ENCODE data around the gene FMNL2. TPM values are rescaled to one million over a fixed set of nuclear protein-coding genes. Genes with fewer than 3 reads are reported as not detected.

The FMNL2 gene
- total RNA-seq, 1 experiment from 2014 or later = 22.7 TPM

GRCh38 chr2:152638056-152638455 lies 303.1 kb downstream of the FMNL2 start:
- no peak for DNase-seq
- no peaks in the 10 kb centered on the region for H3K9me3 ChIP-seq (replicated peaks)
- H3K27ac ChIP-seq = no peak overlapping the region
- no peaks in the 10 kb centered on the region for H3K36me3 ChIP-seq
- no peaks in the 10 kb centered on the region for H3K4me1 ChIP-seq
- H3K4me3 ChIP-seq = no peak overlapping the region
- no peaks in the 10 kb centered on the region for H3K27me3 ChIP-seq

DNA sequence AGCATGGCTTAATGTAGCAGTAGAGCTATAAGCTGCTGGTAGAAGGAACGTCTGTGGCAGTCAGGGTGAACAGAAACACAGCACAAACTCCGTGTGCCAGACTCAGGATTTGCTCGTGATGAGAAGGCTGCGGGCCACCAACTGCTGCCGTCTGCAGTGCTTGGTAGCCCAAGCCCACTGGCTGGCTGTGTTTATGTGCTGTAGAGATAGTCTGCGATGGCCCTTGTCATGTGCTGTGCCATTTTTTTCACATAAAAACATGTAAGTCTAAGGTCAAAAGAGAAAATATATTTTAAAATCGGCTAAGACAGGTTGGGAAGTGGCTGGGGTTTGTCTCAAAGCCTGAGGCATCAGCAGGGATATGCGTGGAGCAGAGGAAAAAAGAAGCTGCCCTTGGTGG lies 303.6 kb downstream of the FMNL2 start:
- Histone ChIP-seq H3K4me1 (no peaks in the 10 kb centered on the region), H3K9me3 (replicated peaks) (no peaks in the 10 kb centered on the region), H3K27me3 (no peaks in the 10 kb centered on the region), H3K4me3 (no peak overlapping the region), H3K27ac (no peak overlapping the region), H3K36me3 (no peaks in the 10 kb centered on the region; the same call in 1 of the 2 replicates)
- no peak for DNase-seq

- Histone ChIP-seq H3K4me3 (no peak overlapping the region), H3K9me3 (replicated peaks) (no peaks in the 10 kb centered on the region), H3K36me3 (no peaks in the 10 kb centered on the region; the same call in none of the 2 replicates), H3K27ac (no peak overlapping the region), H3K4me1 (no peaks in the 10 kb centered on the region), H3K27me3 (no peaks in the 10 kb centered on the region)
- no peak for DNase-seq
Observed at GRCh38 chr2:152644189-152644873, 309.4 kb downstream of the FMNL2 start.

GRCh38 chr2:152646264-152646663 lies 311.3 kb downstream of the FMNL2 start:
- Histone ChIP-seq H3K27ac (no peak overlapping the region), H3K27me3 (no peaks in the 10 kb centered on the region), H3K36me3 (peaks cover 6% of the 10 kb centered on the region), H3K4me3 (no peak overlapping the region), H3K9me3 (replicated peaks) (no peaks in the 10 kb centered on the region), H3K4me1 (no peaks in the 10 kb centered on the region)
- DNase-seq = no peak

- DNase-seq = no peak
- Histone ChIP-seq H3K9me3 (replicated peaks) (no peaks in the 10 kb centered on the region), H3K4me3 (no peak overlapping the region), H3K36me3 (peaks cover 7% of the 10 kb centered on the region), H3K27ac (no peak overlapping the region), H3K27me3 (no peaks in the 10 kb centered on the region), H3K4me1 (no peaks in the 10 kb centered on the region)
Observed at GRCh38 chr2:152646775-152647174, 311.8 kb downstream of the FMNL2 start.

DNA sequence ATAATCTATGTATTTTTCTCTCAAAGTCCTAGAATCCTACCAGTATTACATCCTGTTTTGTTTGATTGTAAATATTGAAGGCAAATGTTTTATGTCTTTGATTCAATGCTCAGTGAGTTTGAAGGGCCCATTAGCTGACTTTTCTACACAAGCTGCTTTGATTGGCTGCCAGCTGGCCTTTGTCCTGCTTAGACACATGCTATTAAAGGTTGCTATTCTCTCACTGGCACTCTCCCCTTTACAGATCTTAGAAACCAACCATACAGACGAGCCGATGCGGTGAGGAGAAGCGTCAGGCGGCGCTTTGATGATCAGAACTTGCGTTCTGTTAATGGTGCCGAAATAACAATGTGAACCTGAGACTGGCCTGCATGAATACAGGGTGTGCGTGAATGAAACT lies 312.6 kb downstream of the FMNL2 start:
- Histone ChIP-seq H3K4me1 (no peaks in the 10 kb centered on the region), H3K36me3 (peaks cover 13% of the 10 kb centered on the region), H3K27me3 (no peaks in the 10 kb centered on the region), H3K27ac (no peak overlapping the region), H3K9me3 (replicated peaks) (no peaks in the 10 kb centered on the region), H3K4me3 (no peak overlapping the region)
- DNase-seq = no peak

GRCh38 chr2:152648336-152648735 lies 313.4 kb downstream of the FMNL2 start:
- H3K9me3 ChIP-seq (replicated peaks) = no peaks in the 10 kb centered on the region
- no peak overlapping the region for H3K4me3 ChIP-seq
- H3K27ac ChIP-seq = no peak overlapping the region
- H3K36me3 ChIP-seq = peaks cover 21% of the 10 kb centered on the region
- H3K4me1 ChIP-seq = no peaks in the 10 kb centered on the region
- no peaks in the 10 kb centered on the region for H3K27me3 ChIP-seq
- DNase-seq = no peak

DNA sequence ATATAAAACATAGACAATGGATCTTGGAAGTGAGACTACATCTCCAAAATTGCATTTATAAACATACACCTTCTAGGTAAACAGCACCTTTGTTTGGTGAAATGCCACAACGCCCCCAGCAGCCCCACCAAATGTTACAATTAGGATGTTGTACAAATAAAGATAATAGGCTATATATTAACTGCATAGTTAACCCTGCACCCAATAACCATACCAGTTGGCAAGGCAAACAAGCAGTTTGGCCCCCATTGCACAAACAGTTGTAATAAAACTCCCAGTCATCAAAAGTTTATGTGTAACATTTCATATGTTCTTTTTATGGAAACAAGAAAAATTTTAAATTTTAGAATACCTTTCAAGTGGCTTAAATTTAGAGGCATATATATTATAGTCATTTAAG lies 315.0 kb downstream of the FMNL2 start:
- Histone ChIP-seq H3K9me3 (replicated peaks) (no peaks in the 10 kb centered on the region), H3K4me1 (no peaks in the 10 kb centered on the region), H3K4me3 (no peak overlapping the region), H3K27me3 (no peaks in the 10 kb centered on the region), H3K27ac (no peak overlapping the region), H3K36me3 (peaks cover 37% of the 10 kb centered on the region)
- no peak for DNase-seq

GRCh38 chr2:152650768-152651371 lies 315.9 kb downstream of the FMNL2 start:
- Histone ChIP-seq H3K9me3 (replicated peaks) (no peaks in the 10 kb centered on the region), H3K4me3 (no peak overlapping the region), H3K36me3 (peaks cover 46% of the 10 kb centered on the region), H3K27ac (no peak overlapping the region), H3K27me3 (no peaks in the 10 kb centered on the region), H3K4me1 (no peaks in the 10 kb centered on the region)
- no peak for DNase-seq

DNA sequence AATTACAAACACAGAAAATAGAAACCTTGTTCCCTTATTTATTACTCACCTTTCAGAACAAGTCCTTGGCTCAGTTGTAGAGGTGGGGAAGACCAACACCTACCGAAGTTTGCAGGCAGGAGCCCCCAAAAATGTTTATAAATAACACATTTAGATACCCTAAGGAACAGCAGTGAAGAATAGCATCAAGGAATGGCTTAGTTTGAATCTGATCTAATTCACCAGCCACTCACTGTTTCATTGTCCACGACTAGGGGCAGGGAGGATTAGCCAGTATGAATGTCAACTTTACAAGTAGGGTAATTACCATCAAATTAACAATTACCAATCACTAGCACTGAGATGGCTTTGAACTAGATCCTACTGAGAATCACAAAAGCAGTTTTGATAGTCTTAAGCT lies 316.9 kb downstream of the FMNL2 start:
- no peak overlapping the region for H3K4me3 ChIP-seq
- no peak for DNase-seq

GRCh38 chr2:152655880-152656279 lies 320.9 kb downstream of the FMNL2 start:
- Histone ChIP-seq H3K27ac (no peak overlapping the region), H3K4me1 (no peaks in the 10 kb centered on the region), H3K4me3 (no peak overlapping the region), H3K27me3 (no peaks in the 10 kb centered on the region), H3K9me3 (replicated peaks) (no peaks in the 10 kb centered on the region), H3K36me3 (peaks cover 86% of the 10 kb centered on the region)
- DNase-seq = no peak

More for the DNA sequence above, 316.9 kb downstream of the FMNL2 start:
- no peaks in the 10 kb centered on the region for H3K27me3 ChIP-seq
- H3K4me1 ChIP-seq = no peaks in the 10 kb centered on the region
- H3K9me3 ChIP-seq (replicated peaks) = no peaks in the 10 kb centered on the region
- H3K27ac ChIP-seq = no peak overlapping the region
- peaks cover 54% of the 10 kb centered on the region for H3K36me3 ChIP-seq

DNA sequence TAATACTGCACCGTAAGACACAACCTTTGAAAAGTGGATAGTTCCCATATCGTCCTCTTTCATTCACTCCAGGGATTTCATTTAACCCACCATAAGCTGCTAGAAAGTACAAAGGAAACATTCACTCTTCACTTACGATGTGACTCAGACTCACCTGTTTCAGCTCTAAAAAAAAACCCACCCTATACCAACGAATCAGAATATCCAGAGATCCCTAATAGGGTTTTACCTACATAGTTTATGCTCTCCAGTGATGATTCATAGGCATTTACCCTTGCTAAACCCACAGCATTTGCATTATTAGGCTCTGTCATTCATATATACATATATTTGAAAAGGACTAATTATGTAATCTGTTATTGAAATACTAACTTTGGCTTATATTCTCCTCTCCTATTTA lies 322.1 kb downstream of the FMNL2 start:
- H3K36me3 ChIP-seq = peaks cover 92% of the 10 kb centered on the region
- no peak overlapping the region for H3K27ac ChIP-seq
- H3K27me3 ChIP-seq = no peaks in the 10 kb centered on the region
- no peak overlapping the region for H3K4me3 ChIP-seq
- no peaks in the 10 kb centered on the region for H3K9me3 ChIP-seq (replicated peaks)
- DNase-seq = no peak
- H3K4me1 ChIP-seq = no peaks in the 10 kb centered on the region

DNA sequence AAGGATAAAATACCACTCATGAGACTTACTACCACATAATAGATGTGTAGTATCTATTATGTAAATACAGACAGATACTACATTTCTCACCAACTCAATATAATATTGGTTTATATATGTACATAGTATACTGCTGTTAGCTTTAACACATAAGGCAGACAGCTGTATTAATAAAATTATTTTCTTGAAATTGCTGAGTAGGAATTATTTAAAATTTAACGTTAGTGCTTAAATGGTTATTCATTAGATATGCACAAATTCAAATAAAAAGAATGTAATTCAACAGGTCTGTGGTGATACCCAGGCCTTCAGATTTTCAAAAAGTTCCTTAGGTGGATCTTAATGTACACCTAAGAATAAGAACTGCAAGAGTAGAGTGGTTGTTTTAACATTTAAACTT lies 323.2 kb downstream of the FMNL2 start:
- H3K36me3 ChIP-seq = peaks cover 93% of the 10 kb centered on the region
- no peaks in the 10 kb centered on the region for H3K27me3 ChIP-seq
- no peak overlapping the region for H3K4me3 ChIP-seq
- no peaks in the 10 kb centered on the region for H3K9me3 ChIP-seq (replicated peaks)
- no peak for DNase-seq
- H3K27ac ChIP-seq = no peak overlapping the region
- no peaks in the 10 kb centered on the region for H3K4me1 ChIP-seq

DNA sequence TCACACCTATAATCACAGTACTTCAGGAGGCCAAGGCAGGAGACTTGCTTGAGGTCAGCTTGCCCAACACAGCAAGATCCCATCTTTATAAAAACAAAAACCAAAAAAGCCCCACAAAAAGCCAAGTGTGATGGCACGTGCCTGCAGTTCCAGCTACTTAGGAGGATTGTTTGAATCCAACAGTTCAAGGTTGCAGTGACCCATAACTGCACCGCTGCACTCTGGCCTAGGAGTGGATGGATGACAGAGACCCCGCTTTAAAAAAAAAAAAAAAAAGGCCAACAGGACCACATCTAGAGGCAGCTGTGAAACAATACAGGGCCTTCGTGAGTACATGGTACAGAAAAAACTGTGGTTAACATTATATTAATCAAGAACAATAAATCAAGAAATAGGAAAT lies 326.1 kb downstream of the FMNL2 start:
- Histone ChIP-seq H3K36me3 (peaks cover 92% of the 10 kb centered on the region), H3K4me1 (no peaks in the 10 kb centered on the region), H3K27me3 (no peaks in the 10 kb centered on the region), H3K9me3 (replicated peaks) (no peaks in the 10 kb centered on the region), H3K27ac (no peak overlapping the region), H3K4me3 (no peak overlapping the region)
- DNase-seq = no peak

DNA sequence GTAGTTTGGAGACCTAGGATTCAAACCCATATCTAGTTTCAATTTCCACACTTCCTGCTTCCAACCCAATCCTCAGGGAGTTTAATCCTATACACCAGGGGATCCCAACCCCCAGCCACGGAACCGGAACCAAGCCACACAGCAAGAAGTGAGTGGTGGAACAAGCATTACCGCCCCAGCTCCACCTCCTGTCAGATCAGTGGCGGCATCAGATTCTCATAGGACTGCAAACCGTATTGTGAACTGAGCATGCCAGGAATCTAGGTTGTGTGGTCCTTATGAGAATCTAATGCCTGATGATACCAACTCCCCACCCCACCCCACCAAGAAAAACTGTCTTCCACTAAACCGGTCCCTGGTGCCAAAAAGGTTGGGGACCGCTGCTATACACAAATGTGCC lies 329.8 kb downstream of the FMNL2 start:
- H3K27ac ChIP-seq = no peak overlapping the region
- H3K9me3 ChIP-seq (replicated peaks) = no peaks in the 10 kb centered on the region
- no peak overlapping the region for H3K4me3 ChIP-seq
- no peak for DNase-seq
- H3K36me3 ChIP-seq = peaks cover 91% of the 10 kb centered on the region
- no peaks in the 10 kb centered on the region for H3K27me3 ChIP-seq
- H3K4me1 ChIP-seq = no peaks in the 10 kb centered on the region

DNA sequence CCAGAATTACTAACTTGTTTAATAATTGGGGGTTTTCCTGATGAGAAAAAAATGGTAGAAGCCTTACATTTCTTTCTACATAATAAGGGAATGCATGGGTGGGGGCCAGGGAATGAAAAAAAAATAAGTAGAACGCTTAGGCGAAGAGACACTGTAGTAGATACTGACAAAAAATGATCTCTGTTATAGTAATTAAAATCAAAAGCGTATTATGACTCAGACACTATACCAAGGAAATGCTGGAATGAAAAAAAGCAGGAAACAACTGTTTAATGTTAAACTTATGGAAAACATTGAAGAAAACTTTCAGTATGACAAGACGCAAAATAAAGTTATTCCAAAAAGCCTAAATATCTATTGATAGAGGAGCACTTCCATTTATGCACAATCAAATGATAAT lies 339.4 kb downstream of the FMNL2 start:
- Histone ChIP-seq H3K27ac (no peak overlapping the region), H3K4me3 (no peak overlapping the region), H3K27me3 (no peaks in the 10 kb centered on the region), H3K36me3 (peaks cover 87% of the 10 kb centered on the region), H3K9me3 (replicated peaks) (no peaks in the 10 kb centered on the region), H3K4me1 (peaks cover 9% of the 10 kb centered on the region)
- DNase-seq = no peak
